Pancreas (tissue), 10 donors: ENCODE data around the gene DCTN2. TPM values are rescaled to one million over a fixed set of nuclear protein-coding genes. Genes with fewer than 3 reads are reported as not detected.
"Not testable (repeated sequence)": the region's sequence is repeated elsewhere in the genome, so short reads cannot be mapped to it uniquely, and the experiment has no call there.

ENCODE experiments used
- ATAC-seq, 4 donors: fragments of 200-7000 bp; cut with Tn5 transposase; one replicate each; pipeline versions ENCODE4 v1.8.0 to v1.9.1; 2020; ENCODE audit warnings: mild to moderate bottlenecking in 4 of 4, moderate library complexity in 4 of 4
- DNase-seq, 6 donors: peaks; one replicate each; pipeline ENCODE4 v3.0.0-alpha.2; 2020
- FAIRE-seq: peaks from 2 replicates; lab custom pipeline; 2012; peaks lifted over from hg19 to GRCh38; lab: Jason Lieb, UNC
- H3K27ac ChIP-seq, 4 donors: fragments of 200-600 bp; sonication (generic); 1 replicate in 3 of 4; 2 replicates in 1 of 4; pipeline versions ENCODE4 v1.5.0 to v1.8.0; 2020
- H3K27me3 ChIP-seq, 4 donors: fragments of 200-600 bp; one replicate each; pipeline ENCODE4 v1.8.0; 2021
- H3K36me3 ChIP-seq, 3 donors: fragments of 200-600 bp; sonication (generic) in 1 of 3; one replicate each; pipeline versions ENCODE4 v1.5.0 to v1.8.0; 2020 to 2021
- H3K4me1 ChIP-seq, 3 donors: fragments of 200-600 bp; one replicate each; pipeline ENCODE4 v1.8.0; 2021
- H3K4me3 ChIP-seq, 4 donors: fragments of 200-600 bp; sonication (generic) in 2 of 4; one replicate each; pipeline versions ENCODE4 v1.5.0 to v1.8.0; 2020 to 2021
- H3K9me3 ChIP-seq, 4 donors: fragments of 200-600 bp; one replicate each; pipeline ENCODE4 v1.8.0; 2021
- CTCF ChIP-seq, 4 donors: fragments of 200-600 bp; sonication (generic) in 3 of 4; IDR thresholded peaks; one replicate each; pipeline versions ENCODE4 v1.5.0 to v1.8.0; 2021; ENCODE audit warnings: antibody characterized with exemption in 4 of 4
- WGBS, 2 donors: extraction: QIAGEN DNeasy Blood & Tissue Kit; methylation state at CpG; one replicate each; pipeline ENCODE4 v1.1.7; 2013; 5-methylcytosine and 5-hydroxymethylcytosine counted together
- intact Hi-C, 3 donors: fragments of 100-400 bp; cut with DNase I; formaldehyde crosslinking; loops; one replicate each; pipeline versions ENCODE4 v1.11.1 to v1.14.2; 2022
- polyA plus RNA-seq, 2 donors: library from polyadenylated mRNA; stranded (reverse); fragments of 200-250 nt; gene quantifications; one replicate each; pipeline ENCODE4 v1.2.3, GENCODE V29; 2013
- total RNA-seq, 6 donors: library from RNA; stranded (reverse); fragmentation: NEBNext Ultra II Directional in 4 of 6; extraction: Animal tissue kit (Norgen Biotek cat#: 25700) in 4 of 6; gene quantifications; one replicate each; pipeline versions ENCODE4 v1.2.1 to v1.2.4, GENCODE V29; 2021 to 2023
- donor health status: healthy with polysubstance abuse.
- donor health status: DM: no; HTN: no; CAD: no; lungs with moderate emphysema.
- donor health status: DM: no; HTN: no; CAD: no.
- donor health status: control.
- donor health status: control.
- donor health status: Bipolar disorder and iron deficiency.
- donor health status: DM: yes; HTN: yes; CAD: no.
- donor health status: DM: no; HTN: no; CAD: no.
- donor health status: DM: no; HTN: no; CAD: no.
- donor health status: DM: yes; HTN: yes; CAD: no.

DCTN2 gene
- total and polyA plus RNA-seq, 8 donors: 54.9 to 117 (median 64.4) TPM

GRCh38 chr12:57590864-57591781 is 44.1 kb upstream of the DCTN2 start, which contains the start of gene PIP4K2C:
Gene PIP4K2C (plus strand): TSS chr12:57591192. CDS start chr12:57591290, 98 bp downstream.
- Histone ChIP-seq H3K27me3 (no peaks in the 10 kb centered on the region), H3K4me3 (peak within 1 kb of the TSS; percentile 71 to 95 (median 91)), H3K27ac (peak within 1 kb of the TSS; percentile 45 to 75 (median 58)), H3K4me1 (peaks cover 3 to 10% (median 6%) of the 10 kb centered on the region in 3 donors), H3K36me3 (no peaks in the 10 kb centered on the region), H3K9me3 (no peaks in the 10 kb centered on the region)
- FAIRE-seq (no peak), DNase-seq (peak; percentile 82 to 95 (median 90)), ATAC-seq (peak; percentile 99 to 100 (median 99))
- intact Hi-C loops: no loop called here
- WGBS, 2 donors: 0 to 1% methylated on average over 69 of the region's 69 CpGs
- TF ChIP-seq CTCF (IDR thresholded peaks at IDR 0.05): no peak

GRCh38 chr12:57590479-57590863 is 43.5 kb upstream of the DCTN2 start:
- DNase-seq: no peak
- Histone ChIP-seq H3K4me1 (peaks cover 3 to 10% (median 6%) of the 10 kb centered on the region in 3 donors), H3K27ac (peak overlapping the region; percentile 45 to 75 (median 58)), H3K4me3 (peak overlapping the region; percentile 71 to 95 (median 91)), H3K9me3 (no peaks in the 10 kb centered on the region), H3K27me3 (no peaks in the 10 kb centered on the region), H3K36me3 (no peaks in the 10 kb centered on the region)
- intact Hi-C loops: no loop called here
- WGBS, 2 donors: 5 to 13% methylated on average over 2 of the region's 2 CpGs
- ATAC-seq: peak in 1 of 4 donors; percentile 1
- no peak for FAIRE-seq
- TF ChIP-seq CTCF (IDR thresholded peaks at IDR 0.05): no peak

GRCh38 chr12:57588951-57589610 is 42.1 kb upstream of the DCTN2 start:
- H3K27me3 ChIP-seq, H3K4me3 ChIP-seq, ATAC-seq, H3K27ac ChIP-seq, FAIRE-seq, H3K36me3 ChIP-seq, intact Hi-C loops, H3K9me3 ChIP-seq, DNase-seq: not testable (repeated sequence)
- H3K4me1 ChIP-seq: peaks cover 3 to 10% (median 6%) of the 10 kb centered on the region in 3 donors
- 84 to 88% methylated on average over 15 of the region's 15 CpGs for WGBS, 2 donors

- no peak overlapping the region for H3K27ac ChIP-seq
- no peaks in the 10 kb centered on the region for H3K9me3 ChIP-seq
- 67 to 70% methylated on average over 3 of the region's 3 CpGs for WGBS, 2 donors
- no peaks in the 10 kb centered on the region for H3K27me3 ChIP-seq
- FAIRE-seq (no peak), DNase-seq (no peak), ATAC-seq (no peak)
- H3K36me3 ChIP-seq: no peaks in the 10 kb centered on the region
- no peak for TF ChIP-seq CTCF (IDR thresholded peaks at IDR 0.05)
- H3K4me1 ChIP-seq: peaks cover under 1 to 3% (median 1%) of the 10 kb centered on the region in 3 donors
- intact Hi-C loops: no loop called here
- H3K4me3 ChIP-seq: no peak overlapping the region
Measured at GRCh38 chr12:57586832-57587429, 39.9 kb upstream of the DCTN2 start.

- no peak overlapping the region for H3K4me3 ChIP-seq
- H3K9me3 ChIP-seq: no peaks in the 10 kb centered on the region
- TF ChIP-seq CTCF (IDR thresholded peaks at IDR 0.05): no peak
- DNase-seq: no peak
- FAIRE-seq: no peak
- WGBS, 2 donors: 86 to 93% methylated on average over 3 of the region's 3 CpGs
- H3K4me1 ChIP-seq: peaks cover 0 to 3% (median 0%) of the 10 kb centered on the region in 3 donors
- ATAC-seq: no peak
- H3K27me3 ChIP-seq: no peaks in the 10 kb centered on the region
- intact Hi-C loops: no loop called here
- H3K36me3 ChIP-seq: no peaks in the 10 kb centered on the region
- no peak overlapping the region for H3K27ac ChIP-seq
Measured at GRCh38 chr12:57586128-57586527, 39.1 kb upstream of the DCTN2 start.
